Measurements from ENCODE around the gene LRRC52. TPM values are rescaled to one million over a fixed set of nuclear protein-coding genes. Genes with fewer than 3 reads are reported as not detected.

The LRRC52 gene, protein sequence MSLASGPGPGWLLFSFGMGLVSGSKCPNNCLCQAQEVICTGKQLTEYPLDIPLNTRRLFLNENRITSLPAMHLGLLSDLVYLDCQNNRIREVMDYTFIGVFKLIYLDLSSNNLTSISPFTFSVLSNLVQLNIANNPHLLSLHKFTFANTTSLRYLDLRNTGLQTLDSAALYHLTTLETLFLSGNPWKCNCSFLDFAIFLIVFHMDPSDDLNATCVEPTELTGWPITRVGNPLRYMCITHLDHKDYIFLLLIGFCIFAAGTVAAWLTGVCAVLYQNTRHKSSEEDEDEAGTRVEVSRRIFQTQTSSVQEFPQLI
- total RNA-seq: not detected

DNA sequence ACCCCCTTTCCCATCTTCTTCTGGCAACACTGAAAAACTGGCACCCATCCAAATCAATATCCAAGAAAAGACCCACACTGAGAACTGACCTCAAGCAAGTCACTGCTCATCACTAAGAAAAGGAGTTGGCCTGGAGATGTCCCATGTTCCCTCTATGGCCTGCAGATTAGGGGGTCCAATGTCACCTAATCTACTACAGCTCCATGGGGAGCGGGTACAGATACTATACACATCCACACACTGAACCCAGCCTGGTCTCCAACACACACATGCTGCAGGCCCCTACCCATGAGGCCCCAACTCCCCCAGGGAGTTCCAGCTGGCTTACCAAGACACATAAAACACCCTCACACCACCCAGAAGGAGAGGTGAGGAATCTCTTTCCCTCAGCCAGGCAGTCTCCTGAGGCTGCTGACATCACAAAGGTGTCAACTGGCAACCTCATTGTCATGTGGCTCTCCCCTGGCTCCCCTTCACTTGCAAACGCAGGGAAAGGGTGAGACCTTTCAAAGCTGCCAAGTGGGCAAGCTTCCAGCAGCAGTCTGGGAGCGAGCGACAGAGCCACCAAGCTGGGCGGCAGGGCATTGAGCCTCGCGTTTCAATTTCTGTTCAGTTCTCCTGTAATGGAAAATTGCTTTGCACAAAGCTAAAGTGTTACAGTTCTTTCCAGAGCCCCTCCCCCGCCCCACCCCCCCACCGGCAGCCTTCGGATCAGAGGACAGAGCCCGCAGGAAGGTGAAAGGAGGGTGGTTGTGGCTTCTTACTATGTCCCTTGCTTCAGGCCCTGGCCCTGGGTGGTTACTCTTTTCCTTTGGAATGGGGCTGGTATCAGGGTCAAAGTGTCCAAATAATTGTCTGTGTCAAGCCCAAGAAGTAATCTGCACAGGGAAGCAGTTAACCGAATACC is at the start of gene LRRC52:
Gene LRRC52 (plus strand): TSS at position 469 of the 907 bp plus-strand sequence. CDS start 297 bp downstream, at position 766.
- no peak for TF ChIP-seq POLR2A (IDR thresholded peaks at IDR 0.05)
- TF ChIP-seq, protein P1, sequence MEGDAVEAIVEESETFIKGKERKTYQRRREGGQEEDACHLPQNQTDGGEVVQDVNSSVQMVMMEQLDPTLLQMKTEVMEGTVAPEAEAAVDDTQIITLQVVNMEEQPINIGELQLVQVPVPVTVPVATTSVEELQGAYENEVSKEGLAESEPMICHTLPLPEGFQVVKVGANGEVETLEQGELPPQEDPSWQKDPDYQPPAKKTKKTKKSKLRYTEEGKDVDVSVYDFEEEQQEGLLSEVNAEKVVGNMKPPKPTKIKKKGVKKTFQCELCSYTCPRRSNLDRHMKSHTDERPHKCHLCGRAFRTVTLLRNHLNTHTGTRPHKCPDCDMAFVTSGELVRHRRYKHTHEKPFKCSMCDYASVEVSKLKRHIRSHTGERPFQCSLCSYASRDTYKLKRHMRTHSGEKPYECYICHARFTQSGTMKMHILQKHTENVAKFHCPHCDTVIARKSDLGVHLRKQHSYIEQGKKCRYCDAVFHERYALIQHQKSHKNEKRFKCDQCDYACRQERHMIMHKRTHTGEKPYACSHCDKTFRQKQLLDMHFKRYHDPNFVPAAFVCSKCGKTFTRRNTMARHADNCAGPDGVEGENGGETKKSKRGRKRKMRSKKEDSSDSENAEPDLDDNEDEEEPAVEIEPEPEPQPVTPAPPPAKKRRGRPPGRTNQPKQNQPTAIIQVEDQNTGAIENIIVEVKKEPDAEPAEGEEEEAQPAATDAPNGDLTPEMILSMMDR (IDR thresholded peaks at IDR 0.05): no peak
- no peak within 1 kb of the TSS for H3K4me3 ChIP-seq (ENCODE audit: low read depth, poor library complexity, severe bottlenecking)
- 18% methylated on average over 12 of the region's 12 CpGs for WGBS, 2 donors
- intact Hi-C loops (cut with DNase I; ENCODE audit: low total_unique reads): no loop called here
- no peak for DNase-seq (ENCODE audit: low spot score in 2 of 2)

DNA sequence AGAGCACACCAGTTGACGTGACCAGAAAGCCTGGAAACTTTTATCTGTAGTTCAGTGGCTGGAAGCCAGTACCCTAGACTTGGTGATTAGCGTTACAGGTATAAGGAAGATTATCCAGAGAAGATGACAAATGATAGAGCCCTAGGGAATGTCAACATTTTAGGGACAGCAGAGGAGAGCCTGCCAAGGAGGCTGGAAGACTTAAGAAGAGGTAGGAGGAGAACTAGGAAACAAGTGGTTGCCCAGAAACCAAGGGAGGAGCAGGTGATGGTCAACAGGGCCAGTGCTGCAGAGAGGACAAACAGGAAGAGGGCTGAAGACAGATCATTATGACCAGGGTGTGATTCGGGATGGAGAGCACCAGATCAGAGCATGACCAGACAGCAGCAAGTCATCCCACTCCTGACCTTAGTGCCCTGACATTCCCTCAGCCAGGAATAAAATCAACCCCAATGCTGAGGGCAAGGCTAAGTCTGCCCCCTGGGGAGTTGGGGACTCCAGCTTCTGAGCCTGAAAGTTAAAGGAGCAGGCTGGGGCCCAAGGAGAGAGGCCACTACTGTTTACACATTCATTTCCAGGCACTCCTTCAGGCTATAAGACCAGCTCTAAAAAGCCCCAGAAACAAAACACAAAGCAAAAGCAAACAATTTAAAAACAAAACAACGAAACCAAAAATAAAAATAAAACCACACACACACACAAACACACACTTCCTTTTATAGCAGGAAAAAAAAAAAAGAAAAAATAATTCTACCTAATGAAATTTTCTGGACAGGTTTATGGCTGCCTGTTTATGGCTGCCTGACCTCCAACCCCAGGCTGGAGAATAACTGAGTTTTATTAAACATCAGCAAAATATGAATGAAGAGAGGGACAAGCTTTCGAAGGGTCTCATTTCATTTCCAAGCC is 48.6 kb upstream of the LRRC52 start:
- intact Hi-C loops (cut with DNase I; ENCODE audit: low total_unique reads): no loop called here
- no peak for TF ChIP-seq POLR2A (IDR thresholded peaks at IDR 0.05)
- TF ChIP-seq, protein P1 (IDR thresholded peaks at IDR 0.05): no peak
- no peak overlapping the region for H3K4me3 ChIP-seq (ENCODE audit: low read depth, poor library complexity, severe bottlenecking)
- WGBS, 2 donors: 57 to 68% methylated on average over 5 of the region's 5 CpGs
- DNase-seq (ENCODE audit: low spot score in 2 of 2): no peak

DNA sequence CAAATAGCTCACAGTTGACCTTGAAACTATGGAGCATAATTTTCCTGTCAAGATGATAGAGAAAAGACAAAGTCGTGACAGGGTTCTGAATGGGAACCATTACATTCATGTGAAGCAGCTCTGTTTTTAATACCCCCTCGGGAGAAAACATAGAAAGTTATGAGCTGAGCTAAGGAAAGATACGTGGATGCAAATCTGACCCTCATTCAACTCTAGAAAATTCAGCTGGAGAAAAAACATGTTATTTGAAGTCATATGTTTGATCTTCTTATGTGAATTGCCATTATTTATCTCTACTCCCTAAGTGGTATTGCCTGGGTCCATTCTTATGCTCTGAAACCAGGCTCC is 48.0 kb upstream of the LRRC52 start:
- intact Hi-C loops (cut with DNase I; ENCODE audit: low total_unique reads): no loop called here
- WGBS, 2 donors: 59 to 66% methylated on average over 3 of the region's 3 CpGs
- H3K4me3 ChIP-seq (ENCODE audit: low read depth, poor library complexity, severe bottlenecking): no peak overlapping the region
- no peak for TF ChIP-seq POLR2A (IDR thresholded peaks at IDR 0.05)
- TF ChIP-seq, protein P1 (IDR thresholded peaks at IDR 0.05): no peak
- DNase-seq (ENCODE audit: low spot score in 2 of 2): no peak

DNA sequence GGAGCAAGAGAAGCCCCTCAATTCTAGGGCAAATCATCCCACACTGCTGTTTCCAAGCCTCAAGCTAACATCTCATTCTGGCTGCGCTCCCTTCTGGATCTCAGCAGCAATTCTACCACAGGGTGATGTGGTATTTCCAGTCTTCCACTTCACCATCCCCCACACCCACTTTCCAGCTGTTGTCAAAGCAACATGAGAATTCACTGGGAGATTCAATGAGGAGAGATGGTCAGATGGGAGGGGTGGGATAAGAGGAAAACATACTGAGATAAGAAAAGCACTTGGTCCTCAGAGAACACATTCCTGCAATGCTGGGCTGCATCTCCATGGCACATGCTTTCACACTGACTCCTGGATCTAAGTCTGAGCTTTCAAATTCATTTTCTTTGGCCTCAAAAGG is 47.3 kb upstream of the LRRC52 start:
- no peak for DNase-seq (ENCODE audit: low spot score in 2 of 2)
- TF ChIP-seq POLR2A (IDR thresholded peaks at IDR 0.05): no peak
- TF ChIP-seq, protein P1 (IDR thresholded peaks at IDR 0.05): no peak
- no peak overlapping the region for H3K4me3 ChIP-seq (ENCODE audit: low read depth, poor library complexity, severe bottlenecking)
- intact Hi-C loops (cut with DNase I; ENCODE audit: low total_unique reads): no loop called here
- WGBS, 2 donors: 78 to 92% methylated on average over 1 of the region's 1 CpG
